Measurements from ENCODE around the gene KRTAP4-2.

The KRTAP4-2 gene

DNA sequence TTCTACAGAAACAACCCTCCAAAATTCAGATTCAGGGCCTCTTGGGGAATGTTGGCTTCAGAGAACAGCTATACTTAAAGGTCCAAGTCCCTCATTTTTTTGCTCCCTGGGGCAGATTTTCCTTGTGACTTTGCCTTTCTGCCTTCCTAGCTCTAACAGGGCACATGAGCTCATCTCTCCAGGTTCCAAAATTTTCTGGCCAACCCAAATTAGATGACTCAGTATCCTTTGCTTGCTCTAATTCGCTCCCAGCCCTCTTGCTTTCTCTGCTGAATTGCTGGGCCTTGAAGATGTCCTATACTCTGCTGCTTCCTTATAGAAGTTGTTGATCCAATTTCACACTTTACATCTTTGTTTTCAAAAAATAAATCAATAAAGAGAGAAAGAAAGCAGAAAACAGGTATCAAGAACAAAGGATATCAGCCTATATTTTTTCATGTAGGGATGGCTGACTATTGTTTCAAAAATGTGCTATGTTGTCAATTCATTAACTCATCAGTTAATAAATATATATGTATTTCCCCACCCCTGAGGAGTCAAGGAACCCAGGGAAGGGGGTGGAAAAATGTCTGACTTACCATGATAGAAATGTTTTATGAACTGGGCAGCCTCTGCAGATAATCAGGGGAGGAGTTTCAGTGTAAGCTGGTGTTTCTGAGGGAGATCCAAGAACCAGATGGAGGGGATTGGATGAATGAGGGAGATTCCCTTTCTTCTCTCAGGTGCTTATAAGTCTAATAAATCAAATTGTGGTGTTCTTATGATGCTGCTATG lies 1.0 kb upstream of the KRTAP4-2 start:
- DNase-seq (ENCODE audit: low read depth) = no peak
- TF ChIP-seq, protein P1, sequence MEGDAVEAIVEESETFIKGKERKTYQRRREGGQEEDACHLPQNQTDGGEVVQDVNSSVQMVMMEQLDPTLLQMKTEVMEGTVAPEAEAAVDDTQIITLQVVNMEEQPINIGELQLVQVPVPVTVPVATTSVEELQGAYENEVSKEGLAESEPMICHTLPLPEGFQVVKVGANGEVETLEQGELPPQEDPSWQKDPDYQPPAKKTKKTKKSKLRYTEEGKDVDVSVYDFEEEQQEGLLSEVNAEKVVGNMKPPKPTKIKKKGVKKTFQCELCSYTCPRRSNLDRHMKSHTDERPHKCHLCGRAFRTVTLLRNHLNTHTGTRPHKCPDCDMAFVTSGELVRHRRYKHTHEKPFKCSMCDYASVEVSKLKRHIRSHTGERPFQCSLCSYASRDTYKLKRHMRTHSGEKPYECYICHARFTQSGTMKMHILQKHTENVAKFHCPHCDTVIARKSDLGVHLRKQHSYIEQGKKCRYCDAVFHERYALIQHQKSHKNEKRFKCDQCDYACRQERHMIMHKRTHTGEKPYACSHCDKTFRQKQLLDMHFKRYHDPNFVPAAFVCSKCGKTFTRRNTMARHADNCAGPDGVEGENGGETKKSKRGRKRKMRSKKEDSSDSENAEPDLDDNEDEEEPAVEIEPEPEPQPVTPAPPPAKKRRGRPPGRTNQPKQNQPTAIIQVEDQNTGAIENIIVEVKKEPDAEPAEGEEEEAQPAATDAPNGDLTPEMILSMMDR (IDR thresholded peaks at IDR 0.05; ENCODE audit: control insufficient read depth, extremely low read depth, insufficient read depth) = no peak
- H3K4me3 ChIP-seq (ENCODE audit: low read depth, low read length) = no peak overlapping the region

DNA sequence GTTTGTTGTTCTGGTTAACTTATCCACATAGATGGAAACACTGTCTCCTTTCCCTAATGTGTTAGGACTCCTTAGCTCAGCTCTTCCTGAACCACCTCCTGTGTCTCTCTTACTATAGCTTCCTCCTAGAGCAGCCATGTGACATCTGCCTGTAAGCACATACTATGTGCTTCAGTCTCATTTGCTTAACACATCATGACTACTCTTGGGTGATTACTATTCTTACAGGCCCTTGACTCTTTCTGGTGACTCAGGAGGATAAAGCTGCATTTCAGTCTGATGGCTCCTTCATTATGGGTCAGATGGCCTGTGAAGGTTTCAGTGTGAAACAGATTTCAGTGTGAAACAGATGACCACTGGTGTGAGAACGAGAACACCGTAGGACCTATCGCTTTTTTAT lies 320 bp upstream of the KRTAP4-2 start:
- H3K4me3 ChIP-seq (ENCODE audit: low read depth, low read length) = no peak overlapping the region
- TF ChIP-seq, protein P1 (IDR thresholded peaks at IDR 0.05; ENCODE audit: control insufficient read depth, extremely low read depth, insufficient read depth) = no peak
- no peak for DNase-seq (ENCODE audit: low read depth)

DNA sequence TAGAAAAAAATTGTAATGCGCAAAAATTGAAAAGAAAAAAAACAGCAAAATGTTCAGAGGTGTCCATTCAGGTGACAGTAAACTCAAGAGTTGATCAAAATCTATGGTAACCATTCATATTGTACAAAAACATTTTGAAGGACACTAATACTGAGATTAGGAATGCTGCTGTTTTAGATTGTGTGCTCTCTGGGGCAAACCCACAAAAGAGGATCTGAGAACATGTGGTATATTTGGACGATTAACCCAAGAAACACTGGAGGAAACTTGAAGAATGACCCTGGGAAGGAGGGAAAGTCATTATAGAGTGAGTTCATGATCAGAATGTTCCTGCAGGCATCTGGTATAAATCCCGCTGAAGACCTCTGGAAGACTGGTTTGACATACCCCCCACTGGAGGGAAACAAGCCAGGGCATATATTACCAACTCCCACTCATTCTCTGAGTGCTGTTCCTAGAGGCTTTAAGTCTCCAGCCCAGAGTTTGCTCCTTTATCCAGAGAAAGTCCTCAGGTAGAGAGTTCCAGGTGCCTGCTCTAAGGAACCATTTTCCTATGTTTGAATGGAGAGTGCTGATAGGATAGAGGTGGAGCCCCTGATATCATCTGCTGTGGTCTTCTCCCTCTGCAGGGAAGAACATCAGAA lies 1.2 kb downstream of the KRTAP4-2 start:
- TF ChIP-seq, protein P1 (IDR thresholded peaks at IDR 0.05; ENCODE audit: control insufficient read depth, extremely low read depth, insufficient read depth) = no peak
- H3K4me3 ChIP-seq (ENCODE audit: low read depth, low read length) = no peak overlapping the region
- no peak for DNase-seq (ENCODE audit: low read depth)

DNA sequence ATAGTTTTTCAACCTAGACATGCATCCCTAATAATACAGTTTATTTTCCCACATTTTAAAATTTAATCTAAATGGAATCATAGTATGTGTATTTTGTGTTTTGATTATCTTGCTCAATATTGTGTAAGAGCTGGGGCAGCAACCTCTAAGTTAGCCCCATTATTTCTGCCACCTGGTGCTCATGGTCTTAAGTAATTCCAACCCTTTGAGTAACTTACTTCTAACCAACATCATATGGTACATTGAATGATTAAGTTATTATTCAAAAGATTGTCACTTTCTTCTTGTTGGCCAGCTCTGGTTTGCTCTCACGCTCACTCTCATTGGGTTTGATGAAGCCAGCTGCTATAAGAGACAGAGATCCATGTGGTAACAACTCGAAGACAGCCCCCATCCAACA lies 6.1 kb downstream of the KRTAP4-2 start:
- no peak overlapping the region for H3K4me3 ChIP-seq (ENCODE audit: low read depth, low read length)
- TF ChIP-seq, protein P1 (IDR thresholded peaks at IDR 0.05; ENCODE audit: control insufficient read depth, extremely low read depth, insufficient read depth) = no peak
- no peak for DNase-seq (ENCODE audit: low read depth)

DNA sequence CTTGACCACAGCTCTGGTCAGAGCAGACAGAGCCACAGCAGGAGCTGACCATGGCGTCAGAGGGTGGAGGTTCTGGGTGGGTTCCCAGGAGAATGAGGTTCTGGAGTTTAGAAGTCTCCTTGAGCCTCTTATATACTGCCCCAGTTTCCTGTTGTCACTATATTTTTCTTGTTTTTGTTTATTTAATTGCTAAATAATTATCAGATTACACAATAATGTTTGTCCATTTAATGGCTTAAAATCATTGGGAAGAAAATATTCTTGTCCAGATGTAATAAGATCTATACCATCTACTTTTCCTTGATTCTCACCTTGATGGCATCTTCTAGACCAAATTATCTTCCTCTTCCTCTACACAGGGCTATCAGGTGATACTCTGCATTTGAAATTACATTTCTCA lies 9.9 kb downstream of the KRTAP4-2 start, which contains the start of gene KRTAP4-3:
KRTAP4-3 (minus strand) TSS at position 101 of the 400 bp plus-strand sequence; CDS start at position 52, 49 bp downstream.
- DNase-seq (ENCODE audit: low read depth) = no peak
- H3K4me3 ChIP-seq (ENCODE audit: low read depth, low read length) = no peak within 1 kb of the TSS
- TF ChIP-seq, protein P1 (IDR thresholded peaks at IDR 0.05; ENCODE audit: control insufficient read depth, extremely low read depth, insufficient read depth) = no peak

DNA sequence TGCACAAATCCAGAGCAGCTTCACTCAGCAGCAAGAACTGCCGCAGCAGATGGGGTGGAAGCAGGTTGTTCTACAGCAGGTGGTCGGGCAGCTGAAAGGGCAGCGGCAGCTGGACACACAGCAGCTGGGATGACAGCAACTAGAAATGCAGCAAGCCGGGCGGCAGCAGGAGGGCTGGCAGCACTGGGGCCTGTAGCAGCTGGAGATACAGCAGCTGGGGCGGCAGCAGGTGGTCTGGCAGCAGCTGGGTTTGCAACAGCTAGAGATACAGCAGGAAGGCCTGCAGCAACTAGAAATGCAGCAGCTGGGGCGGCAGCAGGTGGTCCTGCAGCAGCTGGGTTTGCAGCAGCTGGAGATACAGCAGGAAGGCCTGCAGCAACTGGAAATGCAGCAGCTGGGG lies 10.5 kb downstream of the KRTAP4-2 start:
- no peak for DNase-seq (ENCODE audit: low read depth)
- TF ChIP-seq, protein P1 (IDR thresholded peaks at IDR 0.05; ENCODE audit: control insufficient read depth, extremely low read depth, insufficient read depth) = no peak
- H3K4me3 ChIP-seq (ENCODE audit: low read depth, low read length) = no peak overlapping the region
